ENCODE results near the gene MLEC. TPM values are rescaled to one million over a fixed set of nuclear protein-coding genes. Genes with fewer than 3 reads are reported as not detected.

MLEC gene
- total and polyA plus RNA-seq, 2 of the 13 experiments (the other 11 are each of a cell fraction or from before 2014, with no cell fraction given) = 49.8 to 156 TPM

GRCh38 chr12:120690083-120690450 lies 3.1 kb downstream of the MLEC start:
- POLR2A ChIA-PET = no interaction called here

GRCh38 chr12:120690978-120691377 lies 4.0 kb downstream of the MLEC start:
- H2AFZ ChIP-seq (ENCODE audit: low read length) = no peak overlapping the region
- no peaks in the 10 kb centered on the region for H3K27me3 ChIP-seq (ENCODE audit: control insufficient read depth in 1 of 2, insufficient read depth in 2 of 2, low read length in 2 of 2)
- 69% methylated on average over 3 of the region's 3 CpGs for WGBS (ENCODE audit: low lambda C conversion rate)
- ChIA-PET CTCF (ENCODE audit: low intra/inter-chr PET ratio, low total read pairs) (no interaction called here), POLR2A (no interaction called here)
- no peak for FAIRE-seq
- peaks cover 40% of the 10 kb centered on the region for H4K20me1 ChIP-seq (ENCODE audit: insufficient read depth, low read length)
- peak overlapping the region; percentile 86 for H3K4me2 ChIP-seq (ENCODE audit: low read depth, low read length)
- no peaks in the 10 kb centered on the region for H3K9me3 ChIP-seq (ENCODE audit: low read length)
- no peak overlapping the region for H3K9ac ChIP-seq (ENCODE audit: insufficient read depth, low read depth, low read length)
- intact Hi-C loops (cut with micrococcal nuclease; ENCODE audit: unreplicated experiment) = no loop called here
- peaks cover 82% of the 10 kb centered on the region for H3K79me2 ChIP-seq (ENCODE audit: insufficient read depth, low read length)
- peaks cover 55% of the 10 kb centered on the region for H3K4me1 ChIP-seq (ENCODE audit: insufficient read depth, low read length)
- in situ Hi-C loops (cut with HindIII; ENCODE audit: extremely low pct_ligation_motif_present, low pct_unique_long_range_greater_than_20kb) = no loop called here
- DNase-seq (ENCODE audit: low spot score) = no peak
- TF ChIP-seq AHDC1 (CRISPR knock-in tag; IDR thresholded peaks at IDR 0.05; ENCODE audit: borderline replicate concordance) (no peak), ZNF543 (CRISPR knock-in tag; IDR thresholded peaks at IDR 0.05) (no peak), NFIB (CRISPR knock-in tag; IDR thresholded peaks at IDR 0.05; ENCODE audit: borderline replicate concordance) (no peak), HOMEZ (CRISPR knock-in tag; IDR thresholded peaks at IDR 0.05; ENCODE audit: low read depth) (no peak), ZNF766 (CRISPR knock-in tag; IDR thresholded peaks at IDR 0.05; ENCODE audit: borderline replicate concordance) (no peak), HNRNPK (IDR thresholded peaks at IDR 0.05; ENCODE audit: low read depth, low read length, poor library complexity, severe bottlenecking) (no peak)
- no peak for ATAC-seq
- peak overlapping the region; percentile 72 for H3K27ac ChIP-seq (ENCODE audit: extremely low read length, insufficient read depth, low read length)
- no TSS peak for BruUV-seq (replicated peaks)
- H3K4me3 ChIP-seq (replicated peaks in 1 of 3; ENCODE audit: insufficient read depth in 1 of 3, low read depth in 2 of 3, low read length in 3 of 3) = no peak overlapping the region
- peaks cover 8 to 29% of the 10 kb centered on the region in 2 experiments for H3K36me3 ChIP-seq (replicated peaks in 1 of 2; ENCODE audit: control insufficient read depth in 1 of 2, insufficient read depth in 2 of 2, low read length in 2 of 2)

More at GRCh38 chr12:120690083-120690450, 3.1 kb downstream of the MLEC start:
- no peaks in the 10 kb centered on the region for H3K9me3 ChIP-seq (ENCODE audit: low read length)
- DNase-seq (ENCODE audit: low spot score) (no peak), FAIRE-seq (no peak), ATAC-seq (no peak)
- in situ Hi-C loops (cut with HindIII; ENCODE audit: extremely low pct_ligation_motif_present, low pct_unique_long_range_greater_than_20kb) (no loop called here), intact Hi-C loops (cut with micrococcal nuclease; ENCODE audit: unreplicated experiment) (no loop called here)
- peaks cover 4 to 20% of the 10 kb centered on the region in 2 experiments for H3K36me3 ChIP-seq (replicated peaks in 1 of 2; ENCODE audit: control insufficient read depth in 1 of 2, insufficient read depth in 2 of 2, low read length in 2 of 2)
- H3K27ac ChIP-seq (ENCODE audit: extremely low read length, insufficient read depth, low read length) = peak overlapping the region; percentile 94
- peaks cover 77% of the 10 kb centered on the region for H3K79me2 ChIP-seq (ENCODE audit: insufficient read depth, low read length)
- H2AFZ ChIP-seq (ENCODE audit: low read length) = no peak overlapping the region
- H3K4me1 ChIP-seq (ENCODE audit: insufficient read depth, low read length) = peaks cover 64% of the 10 kb centered on the region
- no peak overlapping the region; a peak in 2 of 6 replicates for H3K4me3 ChIP-seq (replicated peaks in 1 of 3; ENCODE audit: insufficient read depth in 1 of 3, low read depth in 2 of 3, low read length in 3 of 3)
- no TSS peak for BruUV-seq (replicated peaks)
- WGBS (ENCODE audit: low lambda C conversion rate) = 93% methylated on average over 2 of the region's 2 CpGs
- CTCF ChIA-PET (ENCODE audit: low intra/inter-chr PET ratio, low total read pairs) = no interaction called here
- H3K9ac ChIP-seq (ENCODE audit: insufficient read depth, low read depth, low read length) = peak overlapping the region; percentile 85; the same call in 1 of the 2 replicates
- peaks cover 40% of the 10 kb centered on the region for H4K20me1 ChIP-seq (ENCODE audit: insufficient read depth, low read length)
- H3K27me3 ChIP-seq (ENCODE audit: control insufficient read depth in 1 of 2, insufficient read depth in 2 of 2, low read length in 2 of 2) = no peaks in the 10 kb centered on the region
- H3K4me2 ChIP-seq (ENCODE audit: low read depth, low read length) = peak overlapping the region; percentile 86
- no peak for TF ChIP-seq TCF7 (IDR thresholded peaks at IDR 0.05; ENCODE audit: low read depth)
- TF ChIP-seq ZNF558 (CRISPR knock-in tag; IDR thresholded peaks at IDR 0.05; ENCODE audit: borderline replicate concordance) = no peak
- no peak for TF ChIP-seq ZNF562 (CRISPR knock-in tag; IDR thresholded peaks at IDR 0.05; ENCODE audit: borderline replicate concordance)
- no peak for TF ChIP-seq KDM2A (CRISPR knock-in tag; IDR thresholded peaks at IDR 0.05; ENCODE audit: borderline replicate concordance, low read depth)
